ENCODE results near the gene SYNE1.
"Not testable (repeated sequence)": the region's sequence is repeated elsewhere in the genome, so short reads cannot be mapped to it uniquely, and the experiment has no call there.

The SYNE1 gene

DNA sequence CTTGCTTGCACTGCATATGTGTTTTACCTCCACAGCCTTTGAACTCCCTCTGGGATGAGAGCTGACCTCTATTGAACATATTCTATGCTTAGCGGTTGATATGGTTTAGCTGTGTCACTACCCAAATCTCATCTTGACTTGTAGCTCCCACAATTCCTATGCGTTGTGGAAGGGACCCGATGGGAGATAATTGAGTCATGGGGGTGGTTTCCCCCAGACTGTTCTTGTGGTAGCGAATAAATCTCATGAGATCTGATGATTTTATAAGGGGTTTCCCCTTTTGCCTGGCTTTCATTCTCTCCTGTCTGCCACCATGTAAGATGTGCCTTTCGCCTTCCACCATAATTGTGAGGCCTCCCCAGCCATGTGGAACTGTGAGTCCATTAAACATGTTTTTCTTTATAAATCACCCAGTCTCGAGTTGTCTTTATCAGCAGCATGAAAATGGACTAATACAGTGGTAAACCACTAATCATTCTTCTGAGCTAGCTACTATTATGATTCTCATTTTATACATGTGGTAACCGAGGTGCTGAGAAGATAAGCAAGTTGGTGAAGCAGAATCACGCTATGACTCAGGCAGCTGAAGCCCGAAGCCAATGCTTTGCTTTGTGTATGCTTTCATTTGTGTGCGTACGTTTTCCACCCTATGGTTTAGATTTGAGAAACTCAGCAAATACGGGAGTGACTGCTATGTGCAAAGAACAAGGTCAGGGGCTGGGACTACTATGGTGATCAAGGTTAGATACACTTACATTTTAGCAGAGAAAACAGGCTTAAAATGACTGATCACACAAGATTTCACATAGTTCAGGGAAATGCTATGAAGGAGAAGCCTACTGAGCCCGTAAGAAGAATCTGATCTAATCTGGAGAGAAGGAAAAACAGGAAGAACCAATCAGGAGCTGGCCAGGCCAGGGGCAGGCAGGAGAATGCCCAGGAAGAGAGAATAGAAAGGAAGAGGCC, 466.2 kb downstream of the SYNE1 start:
- DNase-seq, result peak; percentile 37

DNA sequence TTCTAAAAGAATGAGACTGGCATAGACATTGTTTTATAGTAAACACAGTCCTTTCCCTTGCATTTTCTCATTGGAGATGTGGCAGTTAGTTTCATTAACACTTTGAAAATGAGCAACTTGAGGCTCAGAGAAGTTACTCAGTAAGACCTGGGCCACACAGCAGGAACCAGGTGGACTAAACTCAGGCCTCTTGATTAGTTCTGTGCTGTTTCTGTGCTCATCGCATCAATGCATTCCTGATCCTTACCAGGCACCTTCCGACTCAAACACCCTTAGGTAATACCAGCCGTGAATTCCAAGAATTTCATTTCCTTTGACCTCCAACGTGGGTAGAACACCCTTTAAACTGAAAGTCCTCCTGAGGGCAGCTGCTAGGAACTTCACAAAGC, 466.9 kb downstream of the SYNE1 start:
- no peak for DNase-seq

DNA sequence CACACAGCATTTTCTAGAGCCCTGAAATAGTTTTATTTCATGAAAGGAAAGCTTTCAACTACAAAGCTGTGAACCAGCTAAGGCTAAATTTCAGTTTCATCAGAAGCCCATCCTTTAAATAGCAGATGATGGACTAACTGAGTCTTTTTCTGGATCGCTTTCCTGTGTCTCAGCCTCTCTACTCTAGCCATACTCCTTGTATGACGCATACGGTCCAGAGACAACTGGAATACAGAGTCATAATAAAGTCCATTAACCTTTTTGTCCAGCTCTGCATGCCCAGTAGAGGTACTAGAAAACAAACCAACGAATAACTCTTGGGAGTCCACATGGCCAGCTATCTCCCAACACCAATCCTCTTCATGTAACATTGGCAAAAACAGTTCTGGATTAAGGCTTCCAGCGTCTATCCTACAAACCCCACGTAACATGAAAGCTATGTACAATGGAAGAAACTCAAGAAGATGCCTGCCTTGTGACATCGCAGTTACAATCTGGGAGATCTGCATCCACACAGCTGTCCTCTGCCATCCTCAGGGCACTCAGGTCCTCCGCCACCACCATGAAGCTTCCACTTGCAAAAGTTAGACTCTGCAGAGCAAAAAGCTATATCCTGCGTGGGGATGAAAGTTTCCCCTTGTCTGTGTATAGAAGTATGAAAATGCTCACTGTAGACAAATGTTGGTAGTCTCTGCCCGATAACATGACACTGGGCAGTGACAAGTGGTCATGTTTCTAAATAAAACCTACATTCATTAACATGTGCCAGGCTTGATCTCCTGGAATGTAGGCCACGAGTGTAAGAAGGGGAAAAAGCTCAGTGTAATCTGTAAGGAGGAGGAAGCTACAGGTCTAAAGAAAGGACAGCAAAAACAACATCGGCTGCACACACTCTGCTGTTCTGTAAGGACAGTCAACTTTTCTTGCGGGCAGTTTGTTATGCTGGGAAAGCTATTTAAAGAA, 469.2 kb downstream of the SYNE1 start:
- no peak for DNase-seq

DNA sequence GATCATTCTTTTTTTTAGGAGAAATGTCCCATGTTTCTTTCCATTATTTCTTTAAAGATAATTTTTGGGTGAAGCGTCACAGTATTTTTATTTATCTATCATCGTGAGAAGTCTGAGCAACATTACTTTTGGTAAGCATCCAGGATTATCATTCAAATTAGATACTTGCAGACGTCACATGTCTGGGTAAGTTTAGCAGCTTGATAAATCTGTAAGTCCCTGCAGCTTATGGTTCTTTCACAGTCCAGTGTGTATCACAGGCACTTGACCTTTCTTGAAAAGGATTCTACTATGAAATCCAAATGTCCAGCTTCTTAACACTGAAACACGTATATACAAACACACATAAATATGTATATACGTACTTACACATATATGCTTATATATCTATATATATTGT, 470.3 kb downstream of the SYNE1 start:
- no peak for DNase-seq

DNA sequence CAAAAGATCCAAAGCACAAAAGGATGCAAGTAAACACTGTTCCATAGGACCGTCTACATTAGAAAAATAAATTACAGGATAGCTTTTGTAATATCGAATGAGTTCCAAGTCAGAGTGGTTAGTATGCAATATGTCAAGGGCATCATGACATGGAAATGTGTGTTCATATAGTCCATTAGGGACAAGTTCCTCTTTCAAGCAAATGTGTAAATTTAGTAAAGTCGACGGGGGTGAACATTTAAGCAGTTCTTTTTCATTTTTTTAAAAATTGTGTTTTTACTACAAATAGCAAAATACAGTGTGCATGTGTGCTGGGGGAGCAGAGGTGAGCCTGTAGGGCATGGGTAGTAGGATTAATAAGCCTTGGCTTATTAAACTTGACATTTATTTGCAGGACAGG, 470.7 kb downstream of the SYNE1 start:
- DNase-seq, result no peak

DNA sequence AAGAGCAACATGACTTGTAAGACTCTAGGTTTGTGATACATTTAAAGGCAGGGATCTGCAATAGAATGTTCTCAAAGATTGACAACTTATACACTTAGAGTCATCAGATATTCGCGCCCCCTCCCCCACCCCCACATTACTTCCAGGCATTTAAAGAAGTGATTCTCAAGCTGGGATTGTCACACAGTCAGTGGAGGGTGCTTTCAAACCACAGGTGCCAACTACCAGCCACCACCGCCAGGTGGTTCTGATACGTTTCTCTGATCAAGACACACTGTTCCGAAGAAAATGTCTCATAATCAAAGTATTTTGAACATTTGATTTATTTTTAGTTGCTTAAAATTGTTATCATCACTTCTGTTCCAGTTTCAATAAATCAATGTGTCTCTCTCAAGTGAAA, 472.2 kb downstream of the SYNE1 start:
- DNase-seq, result no peak

DNA sequence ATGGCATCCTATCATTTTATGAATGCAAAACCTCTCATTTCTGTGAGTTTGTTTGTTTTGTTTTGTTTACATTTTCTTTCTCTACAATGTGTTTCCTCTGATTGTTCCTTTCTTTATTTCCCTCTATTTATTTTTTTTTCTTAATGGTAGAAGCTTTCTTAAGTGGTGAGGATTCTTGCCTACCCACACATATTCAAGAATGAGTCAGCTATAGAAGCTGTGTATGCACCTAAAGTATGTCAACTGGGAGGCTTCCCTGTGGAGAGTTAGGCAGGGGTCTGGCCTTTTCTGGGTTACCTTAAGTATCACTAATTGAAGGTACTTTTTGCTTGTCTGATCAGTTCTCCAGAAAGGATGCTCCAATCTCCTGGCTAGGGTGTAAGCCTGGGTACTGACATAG, 475.7 kb downstream of the SYNE1 start:
- DNase-seq, result no peak

DNA sequence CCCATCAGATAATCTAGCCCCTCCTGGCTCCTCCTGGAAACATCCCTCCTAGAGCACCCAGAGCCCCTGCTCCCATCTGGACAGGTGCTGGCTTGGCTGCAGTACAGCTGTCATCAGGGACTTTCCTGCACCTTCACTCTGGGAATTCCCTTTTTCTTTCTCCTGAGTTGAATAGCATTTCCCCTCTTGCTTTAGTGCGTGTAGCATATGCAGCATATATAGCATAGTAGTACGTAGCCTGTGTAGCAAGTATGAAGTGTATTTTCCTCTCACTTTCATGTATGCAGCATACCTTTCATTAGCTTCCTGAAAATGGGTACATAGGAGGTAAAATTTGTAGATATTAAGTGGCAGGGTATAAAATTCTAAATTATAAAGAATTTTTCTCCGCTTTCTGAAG, 476.8 kb downstream of the SYNE1 start:
- DNase-seq, result no peak

DNA sequence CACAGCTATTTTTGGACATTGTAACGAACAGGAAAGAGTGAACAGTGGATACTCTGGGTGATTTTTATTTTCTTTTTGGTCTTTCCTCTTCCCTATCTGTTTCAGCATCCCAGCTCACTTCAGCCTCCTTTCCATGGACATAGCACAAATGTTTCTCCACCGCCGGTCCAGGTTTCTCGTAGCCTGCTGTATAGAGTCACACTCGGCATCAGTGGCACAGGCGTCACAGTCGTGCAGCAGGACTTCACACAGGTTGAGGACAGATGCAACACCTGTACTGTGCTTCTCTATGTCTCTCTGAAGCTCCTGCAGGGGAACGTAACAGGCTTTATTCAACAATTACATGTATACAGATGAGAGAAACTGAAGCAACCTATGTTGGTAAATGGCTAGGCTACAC, 481.4 kb downstream of the SYNE1 start:
- no peak for DNase-seq

DNA sequence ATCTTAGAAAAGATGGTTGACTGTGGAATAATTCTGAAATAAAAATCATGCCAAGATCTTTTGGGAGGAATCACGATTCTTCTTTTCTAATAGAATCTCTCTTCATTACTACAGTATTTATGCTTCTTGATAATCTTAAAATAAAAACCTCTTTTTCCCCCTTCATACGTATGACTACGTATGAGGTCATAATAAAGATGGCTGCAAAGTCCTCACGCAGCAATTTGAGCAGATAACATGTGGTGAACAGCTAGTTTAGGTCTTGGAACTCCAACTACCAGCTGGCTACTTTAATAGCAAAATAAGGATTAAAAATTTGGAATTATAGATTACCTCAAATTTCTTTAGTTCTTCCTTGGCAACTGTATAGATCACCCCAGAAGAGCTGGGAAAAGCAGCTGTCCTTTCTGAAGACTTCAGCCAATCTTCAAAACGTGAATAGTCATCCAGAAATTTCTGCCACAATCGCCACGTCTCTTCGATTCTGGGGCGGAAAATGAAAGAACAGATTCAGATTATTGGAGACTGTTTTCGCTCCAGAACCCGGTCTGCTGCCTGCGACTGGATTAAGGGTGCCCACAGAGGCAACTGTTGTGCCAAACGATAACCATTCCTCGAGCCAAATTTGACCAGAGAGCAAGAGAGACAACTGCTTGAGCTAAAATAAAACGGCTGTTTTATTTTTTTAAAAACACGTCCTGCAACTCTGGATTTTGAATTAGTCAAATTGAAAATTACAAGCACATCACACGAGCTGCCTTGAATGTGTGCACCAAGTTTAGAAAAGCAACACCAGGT, 482.4 kb downstream of the SYNE1 start:
- no peak for DNase-seq

DNA sequence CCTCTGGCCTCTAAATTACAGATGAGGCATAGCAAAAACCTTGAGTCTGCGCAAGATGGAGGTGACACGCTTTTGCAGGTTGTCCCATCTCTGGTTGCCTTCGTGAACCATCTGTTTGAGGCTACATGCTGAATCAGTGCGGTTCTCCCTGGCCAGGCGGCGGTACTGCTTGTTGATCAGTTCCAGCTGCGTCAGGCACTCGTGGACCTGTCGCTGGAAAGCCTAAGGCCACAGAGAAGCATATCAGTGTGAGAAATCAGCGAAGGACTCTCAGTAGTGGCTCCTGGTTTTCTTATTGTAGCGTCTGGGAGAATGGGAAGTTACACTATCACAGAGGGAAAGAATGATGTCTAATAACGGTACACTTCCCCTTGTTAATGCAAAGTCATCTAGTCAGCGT, 485.2 kb downstream of the SYNE1 start:
- no peak for DNase-seq

DNA sequence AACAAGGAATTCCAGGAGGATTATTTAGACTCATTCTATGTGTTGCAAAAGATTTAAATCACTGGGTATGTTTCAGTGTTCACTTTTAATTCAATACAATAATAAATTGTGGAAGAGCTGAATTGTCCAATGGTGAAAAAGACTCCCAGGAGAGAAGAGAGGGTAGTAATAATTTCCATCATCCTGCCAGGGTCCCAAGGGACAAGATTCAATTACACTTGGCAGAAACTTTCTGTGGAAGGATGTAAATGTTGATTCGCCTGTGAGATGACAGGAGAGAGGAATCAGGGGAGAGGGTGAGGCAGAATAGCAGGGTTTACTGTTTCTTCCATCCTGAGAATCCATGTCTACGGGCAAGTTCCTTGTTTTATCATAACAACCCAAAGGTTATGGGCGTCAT, 487.0 kb downstream of the SYNE1 start:
- DNase-seq, result no peak

DNA sequence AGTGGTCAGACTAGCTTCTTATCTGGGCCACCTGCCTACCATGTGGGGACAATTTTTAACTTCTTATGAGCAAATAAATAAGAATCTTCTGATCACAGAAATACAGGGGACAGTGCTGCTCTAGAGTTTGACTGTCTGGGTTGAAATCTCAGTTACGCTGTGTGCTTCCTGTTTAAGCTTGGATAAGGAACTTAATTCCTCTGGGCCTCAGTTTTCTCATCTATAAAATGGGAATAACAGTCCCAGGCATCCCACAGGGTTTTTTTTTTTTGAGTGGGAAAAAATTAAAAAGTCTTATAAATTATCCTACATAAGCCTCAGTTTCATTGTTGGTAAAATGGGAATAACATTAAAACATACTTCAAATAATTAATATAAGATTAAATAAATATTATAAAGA, 488.8 kb downstream of the SYNE1 start:
- no peak for DNase-seq

DNA sequence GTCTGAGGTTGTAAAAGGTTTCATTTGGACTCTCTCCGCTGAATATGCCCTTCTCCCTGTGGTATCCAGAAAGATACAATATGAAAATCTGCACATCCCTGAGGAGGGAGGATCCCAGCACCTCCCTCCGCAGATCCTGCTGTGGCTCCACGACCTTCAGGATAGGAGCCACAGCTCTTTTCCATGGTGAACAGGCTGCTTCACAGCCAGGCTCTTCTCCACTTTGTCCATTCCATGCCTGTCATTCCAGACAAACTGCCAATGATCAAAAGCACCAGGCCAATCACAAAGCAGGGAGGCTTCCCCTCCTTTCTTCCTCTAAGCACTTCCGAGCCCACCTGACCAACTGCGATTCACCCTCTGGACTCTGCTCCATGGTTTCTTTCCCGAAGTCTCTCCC, 489.9 kb downstream of the SYNE1 start:
- DNase-seq, result no peak

DNA sequence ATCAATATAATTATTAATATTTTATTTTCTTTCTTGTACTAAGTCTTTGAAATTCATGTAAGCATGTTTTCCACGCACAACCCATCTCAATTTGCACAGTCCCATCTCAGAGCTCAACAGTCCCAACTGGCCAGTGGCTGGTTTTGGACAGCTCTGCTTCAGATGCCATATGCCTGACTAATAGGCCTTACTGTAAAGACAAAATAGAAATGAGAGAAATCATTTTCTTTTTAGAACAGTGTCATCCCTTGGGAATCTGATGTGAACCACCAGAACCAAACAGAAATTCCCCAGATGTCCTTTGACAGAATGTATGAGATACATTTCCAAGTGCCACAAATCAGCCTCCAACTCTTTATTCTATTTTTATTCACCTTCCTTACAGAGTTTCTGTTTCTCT, 490.8 kb downstream of the SYNE1 start:
- no peak for DNase-seq

DNA sequence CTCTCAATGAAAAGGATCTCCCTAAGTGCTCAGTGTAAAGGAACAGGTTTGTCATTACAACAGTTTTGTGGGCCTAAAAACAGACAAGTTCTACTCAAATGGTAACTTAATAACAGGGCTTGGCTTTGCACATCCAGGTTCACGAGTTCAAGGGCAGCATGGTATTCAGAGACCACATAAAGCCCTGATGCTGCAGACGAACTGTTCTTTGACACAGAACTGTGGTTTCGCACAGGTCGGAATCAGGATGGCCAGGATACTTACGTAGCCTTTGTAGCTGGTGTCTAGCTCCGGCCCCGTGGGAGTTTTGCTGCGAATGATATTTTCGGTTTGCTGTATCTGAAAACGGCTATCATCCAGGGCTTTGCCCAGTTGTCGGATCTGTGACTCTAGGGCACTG, 493.8 kb downstream of the SYNE1 start:
- DNase-seq, result no peak

DNA sequence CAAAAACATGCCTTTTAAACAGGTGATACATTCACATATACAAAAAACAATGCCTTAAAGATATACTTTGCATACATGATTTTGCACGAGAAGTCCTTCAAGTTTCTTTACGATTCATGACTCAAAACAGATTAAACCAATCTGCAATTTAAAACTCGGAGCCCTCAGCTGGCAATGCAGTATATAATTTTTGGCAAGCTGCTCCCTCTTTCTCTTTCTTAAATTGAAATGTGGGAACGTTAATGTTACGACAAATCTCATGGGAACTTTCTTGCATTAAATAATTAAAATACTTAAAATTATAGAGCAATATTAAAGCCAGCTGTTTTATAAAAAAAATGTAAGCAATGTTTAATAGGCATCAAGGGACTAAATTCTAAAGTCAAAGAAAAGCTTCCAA, 495.1 kb downstream of the SYNE1 start:
- DNase-seq, result no peak

DNA sequence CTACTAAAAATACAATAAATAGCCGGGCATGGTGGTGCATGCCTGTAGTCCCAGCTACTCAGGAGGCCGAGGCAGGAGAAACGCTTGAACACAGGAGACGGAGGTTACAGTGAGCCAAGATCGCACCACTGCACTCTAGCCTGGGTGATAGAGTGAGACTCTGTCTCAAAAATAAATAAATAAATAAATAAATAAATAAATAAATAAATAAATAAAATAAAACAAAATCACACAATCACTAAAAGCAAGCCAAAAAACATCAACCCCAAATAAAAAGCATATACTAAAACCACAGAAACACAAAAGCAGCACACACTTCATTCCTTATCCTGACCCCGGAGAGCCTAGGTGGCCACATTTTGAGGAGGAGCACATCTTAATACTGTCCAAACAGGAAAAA, 498.8 kb downstream of the SYNE1 start:
- DNase-seq, result not testable (repeated sequence)

DNA sequence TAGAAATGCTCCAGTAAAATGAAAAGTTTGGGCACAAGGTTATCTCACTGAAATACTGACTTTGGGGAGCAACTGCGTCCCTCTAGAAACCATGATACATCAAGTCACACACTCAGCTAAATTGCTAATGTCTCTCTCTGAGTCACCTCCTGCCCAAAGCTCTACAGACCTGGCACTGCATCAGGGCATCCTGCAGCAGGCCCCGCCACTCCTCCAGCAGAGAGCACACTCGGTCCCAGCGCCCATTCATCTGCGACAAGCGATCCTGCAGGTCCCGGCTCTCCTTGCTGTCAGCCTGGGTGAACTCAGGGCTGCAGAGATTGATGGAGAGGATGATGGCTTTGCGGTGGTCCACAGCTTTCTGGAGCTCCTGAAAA, 500.7 kb downstream of the SYNE1 start:
- no peak for DNase-seq

DNA sequence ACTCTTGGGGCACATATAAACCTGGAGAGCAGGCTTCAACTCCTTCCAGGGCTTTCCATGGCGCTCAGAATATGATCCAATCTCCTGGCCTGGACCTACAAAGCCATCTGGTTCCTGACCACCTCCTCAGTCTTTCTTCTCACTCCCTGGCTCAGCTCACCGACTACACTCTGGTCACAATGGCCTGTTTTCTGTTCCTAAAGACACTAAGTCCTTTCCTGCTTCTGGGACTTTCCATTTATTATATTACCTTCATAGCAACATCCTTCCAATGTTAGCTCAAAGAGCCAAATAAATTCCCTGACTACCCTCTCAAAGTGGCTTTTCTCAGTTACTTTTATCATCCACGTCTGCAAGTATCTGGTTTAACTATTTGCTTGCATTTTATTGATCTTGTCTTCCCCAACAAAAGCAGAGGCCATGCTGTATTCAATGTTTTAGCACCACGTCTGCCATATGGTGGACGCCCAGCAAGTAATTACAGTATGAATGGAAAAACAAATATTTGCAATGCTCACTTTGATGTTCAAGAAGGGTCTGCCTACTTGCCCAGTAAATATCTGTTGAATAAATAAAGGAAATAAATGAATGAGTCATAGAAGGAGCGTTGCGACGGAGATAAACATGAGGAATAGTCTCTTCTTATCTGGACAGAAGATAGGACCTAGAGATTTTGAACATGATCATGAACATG, 501.3 kb downstream of the SYNE1 start:
- DNase-seq, result no peak

DNA sequence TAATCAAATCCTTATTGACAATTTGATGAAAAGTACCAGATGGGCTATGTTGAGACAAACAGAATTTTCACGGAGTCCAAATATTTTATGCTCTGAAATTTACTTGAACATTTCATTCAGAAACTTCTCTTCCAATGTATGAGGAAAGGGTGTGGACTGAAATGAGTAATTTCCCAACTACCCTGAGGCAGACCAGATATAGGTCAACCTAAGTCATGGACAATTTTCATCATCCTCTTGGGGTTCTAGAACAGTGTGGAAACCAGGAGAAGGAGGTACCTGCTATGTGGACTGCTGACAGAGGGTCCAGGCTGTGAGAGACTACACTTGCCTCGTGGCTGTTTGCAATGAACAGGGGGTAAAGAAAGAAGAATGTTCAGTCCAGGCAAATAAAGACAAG, 506.7 kb downstream of the SYNE1 start:
- no peak for DNase-seq

DNA sequence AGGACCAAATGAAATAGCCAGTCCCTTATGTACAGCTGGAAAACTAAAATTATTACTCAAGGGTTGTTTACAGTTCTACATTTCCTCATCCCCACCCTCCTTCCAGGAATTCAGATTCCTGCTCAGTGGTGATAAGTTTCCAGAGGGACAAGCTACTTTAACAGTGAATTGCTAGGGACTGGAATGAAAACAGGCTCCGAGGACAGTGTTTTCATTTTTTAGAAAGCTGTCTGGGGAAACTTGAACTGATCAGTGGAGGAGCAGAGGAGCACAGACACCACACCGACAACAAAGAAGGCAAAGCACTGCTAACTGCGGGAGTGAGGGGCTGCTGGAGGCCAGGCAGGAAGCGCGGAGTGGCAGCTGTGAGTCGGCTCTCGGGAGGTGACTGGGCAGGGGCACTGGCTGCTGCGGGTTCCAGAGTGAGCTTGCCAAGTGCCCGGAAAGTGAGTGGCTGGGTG, 507.4 kb downstream of the SYNE1 start:
- DNase-seq, result no peak

All from activated CD4-positive, alpha-beta T cell treated with anti-CD3 and anti-CD28 coated beads, Interleukin-2, amount 50 U/mL, for 1 hour (primary cell).